ENCODE results near the gene UBR4. TPM values are rescaled to one million over a fixed set of nuclear protein-coding genes. Genes with fewer than 3 reads are reported as not detected.

The UBR4 gene
- total and polyA plus RNA-seq, 10 of the 15 experiments (the other 5 are each of a cell fraction or from before 2014, with no cell fraction given): 34.2 to 124 (median 56.2) TPM

- no peaks in the 10 kb centered on the region for H3K36me3 ChIP-seq (ENCODE audit: control insufficient read depth in 2 of 2, insufficient read depth in 2 of 2, low read length in 1 of 2)
- no peak overlapping the region for H3K27ac ChIP-seq (ENCODE audit: control insufficient read depth, insufficient read depth)
- in situ Hi-C loops (cut with MboI): no loop called here
- H2AFZ ChIP-seq (ENCODE audit: control insufficient read depth, low read depth, low read length): no peak overlapping the region
- RAD21 ChIA-PET (ENCODE audit: unreplicated experiment): no interaction called here
- no peak for ATAC-seq
- DNase-seq (ENCODE audit: low read depth, low spot score): no peak
- peaks cover 2 to 3% of the 10 kb centered on the region in 2 experiments; a peak in 3 of 4 replicates for H3K27me3 ChIP-seq (replicated peaks in 1 of 2; ENCODE audit: control insufficient read depth in 2 of 2, insufficient read depth in 2 of 2, low read length in 1 of 2)
- BruUV-seq (replicated peaks): no TSS peak
- CTCF ChIA-PET: no interaction called here
- no peaks in the 10 kb centered on the region for H3K79me2 ChIP-seq (ENCODE audit: control insufficient read depth, insufficient read depth, low read length)
- SMC1A ChIA-PET (ENCODE audit: uncharacterized antibody, unreplicated experiment): no interaction called here
- H4K20me1 ChIP-seq (ENCODE audit: control insufficient read depth, insufficient read depth): no peaks in the 10 kb centered on the region
- H3K4me3 ChIP-seq: no peak overlapping the region
- H3K9ac ChIP-seq (ENCODE audit: control insufficient read depth, insufficient read depth, low read length): no peak overlapping the region
- WGBS (ENCODE audit: insufficient coverage, insufficient replicate concordance, low lambda C conversion rate, missing lambda C conversion rate): 43% methylated on average over 8 of the region's 8 CpGs
- no peaks in the 10 kb centered on the region for H3K4me1 ChIP-seq (ENCODE audit: control insufficient read depth, insufficient read depth, low read length)
- no peaks in the 10 kb centered on the region for H3K9me3 ChIP-seq (replicated peaks; ENCODE audit: control insufficient read depth, insufficient read depth, low read length)
- intact Hi-C loops (cut with micrococcal nuclease; ENCODE audit: unreplicated experiment): no loop called here
- no peak for FAIRE-seq
- POLR2A ChIA-PET: no interaction called here
- H3K4me2 ChIP-seq (ENCODE audit: control insufficient read depth, insufficient read depth): no peak overlapping the region
- TF ChIP-seq SUZ12 (IDR thresholded peaks at IDR 0.05; ENCODE audit: unreplicated experiment): no peak
- no peak for TF ChIP-seq RAD21 (IDR thresholded peaks at IDR 0.05; ENCODE audit: insufficient read depth, low read depth, low read length)
- no peak for TF ChIP-seq SMAD5 (IDR thresholded peaks at IDR 0.05; ENCODE audit: low read depth)
- TF ChIP-seq ZNF217 (IDR thresholded peaks at IDR 0.05): no peak
- no peak for TF ChIP-seq SMC3 (IDR thresholded peaks at IDR 0.05; ENCODE audit: borderline replicate concordance, low read length)
- no peak for TF ChIP-seq ELK1 (IDR thresholded peaks at IDR 0.05; ENCODE audit: low read depth, low read length)
- TF ChIP-seq BCL11A (IDR thresholded peaks at IDR 0.05; ENCODE audit: low read depth, low read length): no peak
- TF ChIP-seq E2F4 (IDR thresholded peaks at IDR 0.05; ENCODE audit: low read depth, low read length): no peak
- no peak for TF ChIP-seq ZNF687 (IDR thresholded peaks at IDR 0.05)
- TF ChIP-seq ZBTB11 (CRISPR knock-in tag; IDR thresholded peaks at IDR 0.05): no peak
- no peak for TF ChIP-seq CBX5 (IDR thresholded peaks at IDR 0.05; ENCODE audit: low read depth)
- no peak for TF ChIP-seq MXI1 (IDR thresholded peaks at IDR 0.05; ENCODE audit: low read depth, low read length)
Observed at GRCh38 chr1:19028546-19029129, 181.4 kb downstream of the UBR4 start.

Measured in GM12878 (cell line).